Gastroesophageal sphincter (tissue), 4 donors: Measurements from ENCODE around the gene CHST8. TPM values are rescaled to one million over a fixed set of nuclear protein-coding genes. Genes with fewer than 3 reads are reported as not detected.

ENCODE experiments used
- ATAC-seq: fragments of 150-250 bp; one replicate; pipeline ENCODE4 v1.9.1; 2016; ENCODE audit warnings: mild to moderate bottlenecking, moderate library complexity
- H3K27ac ChIP-seq, 4 donors: fragments of 200-600 bp; sonication (generic) in 3 of 4; 1 replicate in 3 of 4; 2 replicates in 1 of 4; pipeline ENCODE4 v1.5.1; 2016 to 2019
- H3K27me3 ChIP-seq: fragments of 200-600 bp; sonication (generic); one replicate; pipeline ENCODE4 v1.5.1; 2019
- H3K36me3 ChIP-seq, 2 donors: fragments of 200-600 bp; sonication (generic); one replicate each; pipeline ENCODE4 v1.5.1; 2019; ENCODE audit warnings: control low read depth in 1 of 2
- H3K4me1 ChIP-seq, 3 donors: fragments of 200-600 bp; sonication (generic); 1 replicate in 2 of 3; 2 replicates in 1 of 3; pipeline ENCODE4 v1.5.1; 2016 to 2019; ENCODE audit warnings: control low read depth in 2 of 3
- H3K4me3 ChIP-seq, 2 donors: fragments of 200-600 bp; sonication (generic); one replicate each; pipeline ENCODE4 v1.5.1; 2019; ENCODE audit warnings: mild to moderate bottlenecking in 1 of 2, moderate library complexity in 1 of 2
- H3K9me3 ChIP-seq, 3 donors: fragments of 200-600 bp; sonication (generic); one replicate each; pipeline ENCODE4 v1.5.1; 2017 to 2019; ENCODE audit warnings: control low read depth in 2 of 3
- CTCF ChIP-seq, 4 experiments: fragments of 200-600 bp in 2 of 4; fragments of 450-650 bp in 2 of 4; sonication (generic) in 1 of 4; IDR thresholded peaks; one replicate each; pipeline ENCODE4 v1.5.1; 2017 to 2019; ENCODE audit warnings: antibody characterized with exemption in 4 of 4, mild to moderate bottlenecking in 2 of 4, moderate library complexity in 2 of 4
- EP300 ChIP-seq: sonication (generic); formaldehyde crosslinking; IDR thresholded peaks from one replicate; pipeline ENCODE4 v1.6.1; 2017; ENCODE audit warnings: antibody characterized with exemption, mild to moderate bottlenecking
- POLR2A ChIP-seq, 2 donors: fragments of 450-650 bp; IDR thresholded peaks; one replicate each; pipeline ENCODE4 v1.6.1; 2017; ENCODE audit warnings: antibody characterized with exemption in 2 of 2, mild to moderate bottlenecking in 2 of 2, moderate library complexity in 1 of 2
- POLR2AphosphoS5 ChIP-seq: sonication (generic); formaldehyde crosslinking; IDR thresholded peaks from one replicate; pipeline ENCODE4 v1.6.1; 2017; ENCODE audit warnings: antibody characterized with exemption
- WGBS, 2 donors: methylation state at CpG; one replicate each; pipeline ENCODE4 v1.1.5; 2018; ENCODE audit warnings: low coverage in 1 of 2; 5-methylcytosine and 5-hydroxymethylcytosine counted together
- total RNA-seq, 4 donors: library from RNA; depleted of rRNA; stranded (reverse); fragments of >200 nt; gene quantifications; one replicate each; pipeline ENCODE4 v1.1.0, GENCODE V29; 2016

Gene CHST8
- total RNA-seq, 4 donors from 2014 or later: 0.16 to 0.66 (median 0.54) TPM; not detected in 1

GRCh38 chr19:33722456-33723239, 100.9 kb downstream of the CHST8 start:
- Histone ChIP-seq H3K27me3 (peaks cover 61% of the 10 kb centered on the region), H3K4me1 (no peaks in the 10 kb centered on the region), H3K9me3 (no peaks in the 10 kb centered on the region), H3K27ac (no peak overlapping the region), H3K4me3 (no peak overlapping the region), H3K36me3 (no peaks in the 10 kb centered on the region)
- TF ChIP-seq EP300: no peak
- no peak for TF ChIP-seq CTCF (IDR thresholded peaks at IDR 0.05)
- TF ChIP-seq POLR2AphosphoS5: no peak
- TF ChIP-seq POLR2A (IDR thresholded peaks at IDR 0.05): no peak
- WGBS, 2 donors: 31 to 34% methylated on average over 5 to 8 of the region's 11 CpGs
- ATAC-seq: no peak

DNA sequence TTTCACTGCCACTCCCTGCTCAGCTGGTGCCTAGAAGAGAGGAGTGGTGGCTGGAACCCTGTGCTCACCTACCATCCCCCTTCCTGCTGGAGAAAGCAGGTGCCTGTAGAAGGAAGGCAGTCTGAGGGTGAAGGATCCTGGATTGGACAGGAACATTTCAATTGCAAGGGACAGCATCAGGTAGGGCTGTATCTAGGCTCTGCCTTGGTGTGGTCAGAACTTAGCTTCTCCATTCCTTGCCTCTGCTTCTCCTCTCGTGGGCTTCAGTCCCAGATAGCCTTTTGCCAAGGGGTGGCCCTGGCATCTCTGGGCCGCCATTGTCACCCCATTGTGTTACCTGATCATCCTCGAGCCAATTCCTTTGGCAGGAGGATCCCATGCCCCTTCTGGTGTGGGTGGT, 101.8 kb downstream of the CHST8 start:
- Histone ChIP-seq H3K36me3 (no peaks in the 10 kb centered on the region), H3K9me3 (no peaks in the 10 kb centered on the region), H3K4me3 (no peak overlapping the region), H3K27me3 (peaks cover 56% of the 10 kb centered on the region), H3K27ac (no peak overlapping the region), H3K4me1 (no peaks in the 10 kb centered on the region)
- no peak for ATAC-seq
- WGBS, 2 donors: no CpG with 5 or more reads among the region's 3 CpGs
- TF ChIP-seq EP300 (no peak), POLR2AphosphoS5 (no peak), CTCF (IDR thresholded peaks at IDR 0.05) (no peak), POLR2A (IDR thresholded peaks at IDR 0.05) (no peak)

- Histone ChIP-seq H3K27ac (no peak overlapping the region), H3K4me3 (no peak overlapping the region), H3K9me3 (peaks cover 0 to 6% (median 0%) of the 10 kb centered on the region in 3 donors), H3K27me3 (peaks cover 56% of the 10 kb centered on the region), H3K36me3 (no peaks in the 10 kb centered on the region), H3K4me1 (no peaks in the 10 kb centered on the region)
- WGBS, 2 donors: 76% methylated on average over 5 of the region's 15 CpGs; no CpG with 5 or more reads in 1 of the 2 donors
- TF ChIP-seq POLR2AphosphoS5: no peak
- TF ChIP-seq POLR2A (IDR thresholded peaks at IDR 0.05): no peak
- TF ChIP-seq EP300: no peak
- TF ChIP-seq CTCF (IDR thresholded peaks at IDR 0.05): no peak
- ATAC-seq: no peak
Observed at GRCh38 chr19:33724021-33724720, 102.4 kb downstream of the CHST8 start.

- peaks cover 56% of the 10 kb centered on the region for H3K27me3 ChIP-seq
- ATAC-seq: no peak
- 51 to 70% methylated on average over 2 to 4 of the region's 7 CpGs for WGBS, 2 donors
- H3K9me3 ChIP-seq: peaks cover 0 to 10% (median 0%) of the 10 kb centered on the region in 3 donors
- H3K4me3 ChIP-seq: no peak overlapping the region
- H3K27ac ChIP-seq: no peak overlapping the region
- TF ChIP-seq CTCF (IDR thresholded peaks at IDR 0.05) (no peak), EP300 (no peak), POLR2A (IDR thresholded peaks at IDR 0.05) (no peak), POLR2AphosphoS5 (no peak)
- no peaks in the 10 kb centered on the region for H3K36me3 ChIP-seq
- H3K4me1 ChIP-seq: no peaks in the 10 kb centered on the region
Observed at GRCh38 chr19:33724721-33725060, 102.9 kb downstream of the CHST8 start.
